Vagina (tissue), 2 donors: ENCODE data around the gene ABR.

Source experiments
- CTCF ChIP-seq, 3 experiments: fragments of 450-650 bp in 2 of 3; fragments of 200-600 bp in 1 of 3; sonication (generic) in 1 of 3; IDR thresholded peaks; one replicate each; pipeline ENCODE4 v1.5.1; 2017 to 2019; ENCODE audit warnings: antibody characterized with exemption in 3 of 3, mild to moderate bottlenecking in 2 of 3, moderate library complexity in 2 of 3
- POLR2A ChIP-seq, 2 donors: fragments of 450-650 bp; IDR thresholded peaks; one replicate each; pipeline ENCODE4 v1.6.1; 2017; ENCODE audit warnings: antibody characterized with exemption in 2 of 2, mild to moderate bottlenecking in 2 of 2, moderate library complexity in 2 of 2
- POLR2AphosphoS5 ChIP-seq, 2 donors: sonication (generic); formaldehyde crosslinking; IDR thresholded peaks; one replicate each; pipeline ENCODE4 v1.9.0; 2017; ENCODE audit warnings: antibody characterized with exemption in 2 of 2, mild to moderate bottlenecking in 2 of 2, low read depth in 1 of 2; ENCODE audit not compliant: insufficient read depth in 1 of 2

DNA sequence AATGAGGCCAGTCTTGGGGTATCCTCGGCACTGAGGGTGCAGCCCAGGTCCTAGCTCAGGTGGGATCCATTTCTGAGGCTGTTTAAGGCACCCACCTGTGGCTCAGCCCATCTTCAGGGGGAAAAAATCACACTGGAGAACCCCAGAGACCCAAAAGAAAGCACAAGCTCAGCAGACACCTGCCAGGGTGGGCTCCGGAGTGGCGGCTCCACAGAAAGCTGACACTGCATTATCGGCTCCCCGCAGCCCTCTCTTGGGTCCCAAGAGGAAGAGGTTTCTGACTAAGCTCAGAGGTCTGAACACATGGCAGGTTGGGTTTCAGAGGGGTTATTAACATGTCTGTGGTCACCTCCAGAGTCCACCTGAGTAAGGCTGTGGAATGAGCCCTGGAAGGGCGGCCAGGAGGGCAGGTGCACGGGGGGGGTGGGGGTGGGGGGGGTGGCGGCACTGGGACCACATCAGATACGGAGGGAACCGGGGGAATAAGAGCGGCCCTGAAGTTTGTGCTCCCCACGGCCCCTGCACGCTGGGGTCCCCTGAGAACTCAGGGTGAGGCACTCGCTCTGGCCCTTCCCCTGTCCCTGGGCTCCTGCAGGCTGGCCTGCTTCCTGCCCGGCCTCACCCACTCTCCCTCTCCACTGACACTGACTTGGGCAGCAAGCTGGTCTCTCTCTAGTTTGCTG is 103.3 kb downstream of the ABR start:
- TF ChIP-seq POLR2A (IDR thresholded peaks at IDR 0.05) (no peak), POLR2AphosphoS5 (IDR thresholded peaks at IDR 0.05; ENCODE audit: insufficient read depth in 1 of 2, low read depth in 1 of 2) (no peak), CTCF (IDR thresholded peaks at IDR 0.05) (no peak)
